HG03354 (cell line): ENCODE results near the gene CYSRT1.
A peak's percentile ranks its signal among the peaks of the same experiment; 100 is the strongest.

Experiments used
- ATAC-seq: cut with Tn5 transposase; IDR thresholded peaks from one replicate; pipeline ENCODE4 v1.9.1; 2021; ENCODE audit warnings: mild to moderate bottlenecking; ENCODE audit not compliant: unreplicated experiment, poor library complexity, severe bottlenecking

CYSRT1 gene

DNA sequence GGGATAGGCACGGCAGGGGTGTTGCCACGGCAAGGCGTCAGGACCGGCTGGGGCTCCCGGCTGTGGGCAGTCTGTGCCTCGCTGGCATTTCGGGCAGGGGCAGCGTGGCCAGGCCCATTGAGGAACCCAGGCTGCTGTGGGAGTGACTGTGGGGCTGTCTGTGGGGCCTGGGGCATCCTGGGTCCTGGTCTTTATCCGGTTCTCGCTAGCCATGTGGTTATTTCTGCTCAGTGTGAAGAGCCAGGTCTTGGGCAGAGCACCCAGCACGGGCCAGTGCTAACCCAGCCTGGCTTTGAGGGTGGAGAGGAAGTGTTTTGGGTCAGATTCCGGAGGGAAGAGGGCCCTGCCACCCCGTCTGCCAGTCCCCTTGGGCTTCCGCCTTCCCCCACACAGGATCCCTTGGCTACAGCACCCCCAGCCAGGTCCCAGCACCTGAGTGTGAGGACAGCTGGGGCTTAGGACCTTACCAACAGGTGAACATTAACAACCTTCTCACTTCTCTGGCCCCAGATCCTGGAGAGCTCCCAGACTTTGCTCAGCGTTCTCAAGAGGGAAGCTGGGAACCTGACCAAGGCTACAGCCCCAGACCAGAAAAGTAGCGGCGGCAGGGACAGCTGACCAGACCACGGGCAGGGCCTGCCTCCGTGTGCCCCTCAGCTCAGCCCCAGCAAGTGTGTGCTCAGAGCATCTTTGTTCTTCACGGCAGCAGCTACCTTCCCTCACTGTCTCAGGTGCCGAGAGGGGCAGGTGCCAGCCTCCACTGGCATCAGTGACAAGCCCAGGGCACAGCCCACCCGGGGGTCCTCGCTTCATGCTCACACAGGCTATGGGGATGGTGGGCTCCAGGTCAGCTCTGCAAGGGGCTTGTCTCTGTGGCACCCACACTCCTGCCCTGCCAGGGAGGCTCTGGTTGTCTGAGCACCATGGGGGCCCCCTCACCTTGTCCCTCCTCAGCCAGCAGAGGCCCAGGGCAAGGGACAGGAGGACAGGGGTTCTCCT, 35.4 kb upstream of the CYSRT1 start:
- ATAC-seq, result no peak

DNA sequence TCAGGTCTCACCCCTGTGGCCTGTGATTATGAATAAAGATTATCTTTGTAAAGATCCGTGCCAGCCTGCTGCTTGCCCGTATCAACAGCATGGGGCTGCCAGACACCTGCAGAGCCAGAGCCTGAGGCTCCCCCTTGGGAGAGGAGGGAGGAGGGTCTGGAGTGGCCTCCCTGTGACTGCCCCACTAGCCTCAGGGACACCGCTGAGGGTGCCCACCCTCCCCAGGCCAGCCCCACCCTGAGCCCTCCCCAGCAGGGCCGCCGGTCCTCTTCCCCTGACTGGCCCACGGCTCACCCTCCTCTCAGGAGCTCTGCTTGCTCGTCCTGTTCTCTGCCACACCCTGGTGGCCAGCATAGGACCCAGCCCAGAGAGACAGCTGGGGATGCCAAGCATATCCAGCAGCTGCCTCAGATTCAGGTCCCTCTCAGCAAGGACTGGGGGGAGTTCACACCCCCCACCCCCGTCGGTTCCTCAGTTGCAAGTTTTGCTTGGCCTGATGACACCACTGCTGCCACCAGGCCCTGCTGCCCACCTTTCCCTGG, 34.6 kb upstream of the CYSRT1 start:
- no peak for ATAC-seq

DNA sequence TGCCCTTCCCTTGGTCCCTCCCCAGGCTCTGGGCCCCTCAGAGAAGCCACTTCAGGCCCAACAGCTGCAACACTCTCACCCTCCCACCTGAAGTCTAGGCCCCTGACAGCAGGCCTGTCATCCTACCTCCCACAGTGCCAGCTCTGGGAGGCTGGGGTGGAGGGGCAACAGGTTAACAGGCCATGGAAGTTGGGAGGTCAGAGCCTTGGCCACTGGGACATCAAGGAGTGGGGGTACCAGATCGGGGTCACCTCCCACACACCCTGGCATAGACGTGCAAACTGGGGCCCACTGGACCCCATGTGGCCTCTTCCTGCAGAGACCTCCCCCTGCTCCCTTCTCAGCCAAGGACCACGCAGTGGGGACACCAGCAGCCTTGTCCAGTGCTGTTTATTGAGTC, 33.7 kb upstream of the CYSRT1 start:
- no peak for ATAC-seq

DNA sequence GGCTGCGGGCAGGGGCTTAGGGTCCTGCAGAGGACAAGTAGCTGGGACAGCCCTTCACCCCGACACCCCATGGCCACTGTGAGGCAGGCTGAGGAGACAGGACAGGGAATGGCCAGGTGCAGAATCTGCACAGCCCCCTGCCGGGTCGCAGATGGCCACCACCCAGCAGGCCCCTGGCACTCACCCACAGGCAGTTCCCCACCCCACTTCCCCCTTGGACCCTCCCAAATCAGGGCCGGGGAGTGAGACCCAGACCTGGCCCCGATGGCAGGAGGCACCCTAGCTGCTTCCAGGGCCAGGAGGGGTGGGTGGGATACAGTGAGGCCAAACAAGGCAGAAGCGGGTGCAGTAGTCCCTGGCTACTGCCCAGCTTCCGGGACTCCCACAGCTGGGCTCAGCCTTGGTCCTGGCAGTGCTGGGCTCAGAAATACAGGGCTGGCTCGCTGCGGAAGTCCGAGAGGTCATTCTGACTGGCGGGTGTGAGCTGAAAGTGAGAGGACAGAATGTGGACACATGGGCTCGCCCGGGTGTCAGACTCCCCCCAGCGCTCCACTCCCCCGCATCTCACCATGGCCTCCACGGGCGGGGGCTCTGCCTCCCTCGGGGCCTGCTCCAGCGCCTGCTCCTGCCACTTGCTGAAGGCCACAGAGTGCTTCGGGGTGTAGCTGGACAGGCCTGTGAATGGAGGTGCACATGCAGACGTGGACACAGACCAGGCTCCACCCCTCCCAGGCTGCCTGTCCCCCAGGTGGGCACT, 33.1 kb upstream of the CYSRT1 start:
- no peak for ATAC-seq

DNA sequence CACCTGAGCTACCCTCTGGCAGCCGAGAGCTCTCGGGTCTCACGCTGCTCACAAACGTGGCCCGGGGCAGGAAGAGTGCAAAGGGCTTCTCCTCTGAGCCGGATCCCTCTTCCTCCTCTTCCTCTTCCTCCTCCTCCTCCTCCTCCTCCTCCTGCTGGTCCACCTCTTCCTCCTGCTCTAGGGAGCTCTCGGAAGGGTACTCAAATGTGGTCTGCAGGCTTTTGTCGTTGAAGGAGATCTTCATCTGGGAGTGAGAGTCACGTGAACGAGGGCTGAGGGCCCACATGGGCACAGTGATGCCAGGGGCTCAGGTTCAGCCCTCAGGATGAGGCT, 32.6 kb upstream of the CYSRT1 start:
- ATAC-seq, result no peak

DNA sequence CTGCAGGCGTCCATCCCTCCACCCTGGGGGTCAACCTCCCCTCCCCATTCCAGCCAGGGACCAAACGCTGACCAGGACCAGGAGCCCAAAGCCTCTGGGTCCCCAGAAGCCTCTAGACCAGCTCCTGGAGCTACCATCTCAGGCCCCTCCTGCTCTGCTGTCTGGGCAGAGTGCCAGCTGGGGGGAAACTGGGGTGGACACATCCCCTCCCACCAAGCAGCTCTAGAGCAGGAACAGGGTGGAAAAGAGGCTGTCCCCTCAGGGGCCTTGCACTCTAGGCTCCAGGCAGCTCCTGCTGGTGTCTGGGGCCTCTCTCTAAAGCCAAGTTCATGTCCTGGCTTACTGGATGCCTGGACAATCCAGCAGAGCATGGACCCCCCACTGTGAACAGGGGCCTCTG, 32.1 kb upstream of the CYSRT1 start:
- ATAC-seq, result no peak

DNA sequence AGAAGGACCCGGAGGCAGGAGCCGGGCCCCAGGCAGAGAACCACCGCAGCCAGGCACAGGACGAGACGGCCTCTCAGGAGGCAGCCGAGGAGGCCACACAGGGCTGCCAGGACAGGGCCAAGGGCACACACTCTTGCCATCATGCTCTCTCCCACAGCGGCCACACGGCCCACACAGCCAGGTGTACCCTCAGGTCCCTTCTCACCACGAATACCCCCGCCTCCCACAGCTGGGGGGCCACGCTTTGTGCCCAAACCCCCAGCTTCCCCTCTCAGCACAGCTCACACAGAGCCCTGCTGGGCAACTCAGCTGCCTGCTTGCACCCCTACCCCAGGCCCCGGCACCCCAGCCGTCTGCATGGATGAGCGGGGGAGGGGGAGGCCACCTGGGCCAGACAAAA, 31.2 kb upstream of the CYSRT1 start:
- no peak for ATAC-seq

DNA sequence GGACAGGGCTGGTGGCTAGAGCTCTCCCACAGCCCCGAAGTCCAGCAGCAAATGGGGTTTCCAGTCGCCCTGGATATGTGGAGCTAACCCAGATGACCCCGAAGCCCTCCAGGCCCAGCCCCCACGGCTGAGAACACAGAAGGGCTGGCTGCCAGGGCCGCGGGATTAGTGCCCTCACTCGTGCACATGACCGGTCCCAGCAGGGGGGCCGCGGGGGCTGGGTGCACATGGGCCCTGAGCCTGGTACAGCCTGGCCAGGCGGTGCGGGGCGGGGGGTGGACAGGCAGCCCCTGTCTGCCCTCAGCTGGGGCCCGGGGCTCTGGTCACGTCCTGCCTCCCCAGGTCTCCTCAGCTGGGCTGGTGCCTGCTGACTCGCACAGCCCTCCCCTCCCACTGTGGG, 30.6 kb upstream of the CYSRT1 start:
- no peak for ATAC-seq

DNA sequence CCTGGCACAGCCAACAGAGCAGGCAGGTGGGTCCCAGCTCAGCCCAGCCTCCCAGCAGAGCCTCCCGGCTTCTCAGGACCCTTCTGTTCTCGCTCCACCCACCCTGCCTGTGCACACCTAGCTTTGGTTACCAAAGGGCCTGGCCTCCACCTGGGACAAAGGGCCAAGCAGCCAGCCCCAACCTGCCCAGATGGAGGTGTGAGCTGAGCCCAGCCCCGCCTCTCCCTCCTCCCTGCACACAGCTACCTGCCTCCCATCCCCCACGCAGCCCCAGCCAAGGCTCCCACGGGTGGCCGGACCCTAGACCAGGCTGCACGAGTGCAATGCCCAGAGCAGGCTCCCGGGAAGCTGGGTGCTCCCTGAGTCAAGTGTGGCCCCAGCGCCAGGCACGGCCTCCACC, 30.1 kb upstream of the CYSRT1 start:
- no peak for ATAC-seq

DNA sequence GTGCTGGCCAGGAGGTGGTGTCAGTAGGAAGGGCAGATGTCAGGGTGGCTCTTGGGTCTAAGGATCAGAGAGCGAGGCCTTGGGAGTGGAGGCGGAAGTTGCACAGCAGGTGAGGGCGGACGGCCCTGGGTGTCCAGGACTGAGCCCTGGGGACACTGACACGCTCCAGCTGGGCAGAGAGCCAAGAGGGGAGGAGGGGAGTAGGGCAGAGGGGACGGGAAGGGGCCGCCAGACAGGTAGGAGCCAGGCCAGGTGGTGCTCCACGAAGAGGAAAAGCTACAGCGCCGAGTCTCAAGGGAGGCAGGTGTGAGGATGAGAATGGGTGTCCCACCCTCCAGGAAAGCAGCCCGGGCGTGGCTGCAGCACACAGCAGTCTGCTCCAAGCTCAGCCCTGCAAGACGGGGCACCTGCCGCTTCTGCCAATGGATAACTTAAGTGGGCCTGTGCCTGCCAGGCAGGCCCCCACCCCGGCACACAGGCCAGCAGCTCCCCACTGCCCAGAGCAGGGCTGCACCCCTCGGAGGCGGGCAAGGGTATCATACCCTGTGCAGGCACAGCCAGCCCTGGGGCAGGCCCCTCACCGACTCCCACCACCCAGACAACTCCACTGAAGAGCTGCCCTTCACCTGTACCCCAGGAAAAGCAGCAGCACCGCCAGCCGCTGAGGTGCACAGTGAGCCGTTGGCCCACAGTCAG, 29.3 kb upstream of the CYSRT1 start:
- no peak for ATAC-seq

DNA sequence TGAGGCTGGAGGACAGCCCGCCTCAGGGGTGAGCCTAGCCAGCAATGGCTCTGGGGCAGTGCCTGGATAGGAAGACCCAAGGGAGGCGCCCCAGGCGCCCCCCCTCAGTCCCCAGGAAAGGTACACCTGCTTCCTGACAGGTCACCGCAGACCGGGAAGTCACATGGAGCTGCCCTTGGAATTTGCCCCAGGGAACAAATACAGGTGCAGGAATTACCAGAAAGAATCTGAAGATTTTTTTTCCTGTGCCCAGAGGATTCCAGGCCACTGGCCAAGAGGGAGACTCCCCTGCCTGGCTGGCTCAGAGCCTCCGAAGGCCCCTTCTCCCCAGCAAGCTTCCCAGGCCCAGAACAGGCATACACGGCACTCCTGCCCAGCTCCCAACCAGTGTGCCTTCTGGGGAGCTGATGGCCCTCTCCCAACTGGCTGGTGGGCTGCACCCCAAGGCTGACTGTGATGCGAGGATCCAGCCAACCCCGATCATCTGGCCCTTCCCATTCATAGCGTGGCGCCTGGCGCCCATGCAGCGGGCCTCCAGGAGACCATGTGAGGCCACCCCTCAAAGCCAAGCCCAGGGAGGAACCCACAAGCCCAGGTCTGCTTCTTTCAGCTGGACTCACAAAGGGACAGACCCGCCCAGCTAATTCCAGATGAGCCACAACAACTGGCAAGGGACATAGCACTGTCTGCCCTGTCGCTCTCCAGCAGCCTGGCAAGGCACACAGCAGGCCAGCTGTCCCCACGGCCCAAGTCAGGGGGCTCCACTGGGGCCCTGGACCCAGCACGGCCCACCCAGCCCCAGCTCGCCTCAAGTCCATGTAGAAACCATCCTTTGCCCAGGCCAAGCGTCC, 26.7 kb upstream of the CYSRT1 start:
- ATAC-seq, result no peak

DNA sequence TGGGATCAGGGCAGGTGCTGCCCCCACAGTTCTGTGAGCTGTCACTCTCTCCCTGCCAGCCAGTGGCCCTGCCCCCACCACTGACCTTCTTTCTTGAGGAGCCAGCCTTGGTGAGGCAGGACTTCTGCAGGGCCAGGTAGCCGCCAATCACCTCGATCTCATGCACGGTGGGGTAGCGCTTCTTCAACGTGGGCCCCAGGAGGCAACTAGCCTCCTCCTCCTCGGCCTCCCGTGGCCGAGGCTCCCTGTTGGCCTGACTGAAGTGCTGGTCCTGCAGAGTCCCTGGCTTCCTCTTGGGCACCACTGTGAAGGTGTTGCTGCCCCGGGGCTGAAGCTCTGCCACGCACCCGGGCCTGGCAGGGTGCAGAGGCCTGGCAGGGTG, 26.1 kb upstream of the CYSRT1 start:
- no peak for ATAC-seq

DNA sequence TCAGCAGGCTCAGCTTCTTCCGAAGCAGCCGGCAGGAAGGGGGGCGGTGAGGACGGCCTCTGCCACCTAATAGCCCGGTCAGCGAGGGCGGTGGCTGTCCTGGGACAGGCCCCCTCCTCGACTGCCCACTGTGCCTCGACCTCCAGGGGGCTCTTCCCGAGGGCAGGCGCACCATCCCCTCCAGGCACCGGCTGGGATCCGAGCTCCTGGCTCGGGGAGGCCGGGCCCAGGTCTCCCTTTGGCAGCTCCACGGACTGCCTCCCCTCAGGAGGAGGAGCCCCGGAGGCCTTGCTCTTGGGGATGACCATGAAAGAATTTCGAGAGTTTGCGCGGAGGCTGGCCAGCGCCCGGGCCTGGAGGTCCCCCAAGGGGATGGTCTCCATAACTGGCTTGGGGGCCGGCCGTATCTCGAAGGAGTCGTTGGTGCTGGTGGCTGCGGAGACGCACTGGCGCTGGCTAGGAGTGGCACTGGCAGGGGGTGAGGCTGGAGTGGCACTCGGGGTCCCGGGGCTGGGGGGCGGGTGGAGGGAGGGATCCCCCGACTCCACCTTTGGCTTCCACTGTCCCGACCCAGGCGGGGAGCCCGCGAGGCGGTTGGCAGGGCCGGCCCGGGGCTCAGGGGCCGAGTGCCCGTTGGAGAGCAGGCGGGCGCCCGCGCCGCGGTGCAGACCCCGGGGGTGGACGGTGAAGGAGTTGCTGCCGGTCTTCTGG, 25.4 kb upstream of the CYSRT1 start:
- ATAC-seq, result no peak

DNA sequence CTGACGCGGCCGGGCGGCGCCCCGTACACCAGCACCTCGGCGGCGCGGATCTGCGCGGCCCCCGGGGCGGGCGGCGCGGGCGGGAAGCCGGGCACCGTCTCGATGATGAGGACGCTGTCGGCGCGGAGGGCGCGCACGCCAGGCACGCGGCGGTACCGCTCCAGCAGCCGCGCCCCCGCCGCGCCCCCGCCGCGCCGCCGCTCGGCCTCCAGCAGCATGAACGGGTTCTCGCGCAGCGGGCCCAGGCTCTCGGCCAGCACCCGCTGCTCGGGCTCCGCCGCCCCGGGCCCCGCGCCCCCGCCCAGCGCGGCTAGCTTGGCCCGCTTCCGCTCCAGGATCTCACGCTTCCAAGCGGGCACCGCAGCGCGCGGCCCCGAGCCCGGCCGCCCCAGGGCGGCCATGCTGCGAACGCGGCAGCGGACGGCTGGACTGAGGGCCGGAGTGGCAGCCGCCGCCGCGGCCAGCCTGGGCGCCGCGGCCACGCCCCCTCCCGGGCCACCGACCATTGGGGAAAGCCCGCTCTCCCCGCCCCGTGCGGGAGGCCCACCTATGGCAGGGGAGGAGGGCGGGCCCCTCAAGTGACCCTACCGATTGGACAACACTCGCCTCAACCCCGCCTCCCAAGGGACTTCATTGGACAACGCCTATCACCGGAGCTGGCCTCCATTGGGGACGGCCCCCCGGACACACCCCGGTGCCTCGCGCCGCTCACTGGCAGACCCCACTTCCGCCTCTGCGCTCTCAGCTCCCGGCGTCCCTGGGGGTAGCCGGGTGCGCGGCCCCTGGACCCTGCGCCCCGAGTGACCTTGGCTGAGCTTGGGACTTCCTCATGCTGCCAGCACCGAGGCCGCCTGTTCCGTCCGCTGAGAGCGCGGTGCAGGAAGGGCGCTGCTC, 24.4 kb upstream of the CYSRT1 start, which contains the start of gene TPRN:
Gene TPRN (minus strand): TSS at position 431 of the 894 bp plus-strand sequence. CDS start 30 bp downstream, at position 401.
- peak; percentile 86 for ATAC-seq

DNA sequence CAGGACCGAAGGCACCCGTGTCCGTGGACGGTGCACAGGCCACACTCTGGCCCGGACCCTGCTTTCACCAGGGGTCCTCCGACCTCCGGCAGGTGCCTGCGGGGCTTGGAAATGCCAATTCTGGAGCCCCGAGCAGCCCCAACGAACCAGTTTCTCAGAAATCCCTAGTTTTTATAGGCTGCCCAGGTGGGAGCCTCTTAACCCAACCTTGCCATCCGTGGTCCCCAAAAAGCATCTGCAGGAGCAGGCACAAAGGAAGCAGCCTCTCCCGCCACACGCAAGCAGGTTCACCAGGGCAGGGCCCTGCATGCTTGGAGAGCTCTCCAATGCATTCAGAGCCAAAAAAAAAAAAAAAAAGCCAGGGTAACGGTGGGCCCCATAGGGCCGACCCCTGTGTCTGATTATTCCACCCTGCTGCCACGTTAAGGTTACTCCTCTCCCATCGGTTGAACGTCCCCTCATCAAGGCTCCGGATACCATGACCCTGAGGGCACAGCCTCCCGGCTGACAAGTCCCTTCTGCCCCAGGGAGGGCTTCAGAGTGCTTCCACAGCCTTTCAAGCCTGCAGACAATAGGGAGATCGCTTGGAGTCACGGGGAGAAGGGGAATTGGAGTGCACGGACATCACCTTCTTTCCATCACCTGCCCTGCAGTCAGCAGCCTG, 23.6 kb upstream of the CYSRT1 start:
- ATAC-seq, result no peak

DNA sequence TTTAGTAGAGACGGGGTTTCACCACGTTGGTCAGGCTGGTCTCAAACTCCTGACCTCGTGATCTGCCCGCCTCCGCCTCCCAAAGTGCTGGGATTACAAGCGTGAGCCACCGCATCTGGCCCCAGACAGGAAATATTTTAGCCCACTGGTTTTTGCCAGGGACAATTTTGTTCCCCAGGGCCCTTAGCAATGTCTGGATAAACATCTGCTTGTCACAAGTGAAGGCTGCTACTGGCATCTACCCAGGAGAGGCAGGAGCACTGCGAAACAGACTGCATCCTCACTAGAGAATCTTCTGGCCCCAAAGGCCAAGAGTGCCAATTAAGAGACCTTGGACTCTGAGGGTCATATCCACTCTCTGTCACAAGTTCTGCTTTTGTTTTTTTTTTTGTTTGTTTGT, 22.0 kb upstream of the CYSRT1 start:
- no peak for ATAC-seq

DNA sequence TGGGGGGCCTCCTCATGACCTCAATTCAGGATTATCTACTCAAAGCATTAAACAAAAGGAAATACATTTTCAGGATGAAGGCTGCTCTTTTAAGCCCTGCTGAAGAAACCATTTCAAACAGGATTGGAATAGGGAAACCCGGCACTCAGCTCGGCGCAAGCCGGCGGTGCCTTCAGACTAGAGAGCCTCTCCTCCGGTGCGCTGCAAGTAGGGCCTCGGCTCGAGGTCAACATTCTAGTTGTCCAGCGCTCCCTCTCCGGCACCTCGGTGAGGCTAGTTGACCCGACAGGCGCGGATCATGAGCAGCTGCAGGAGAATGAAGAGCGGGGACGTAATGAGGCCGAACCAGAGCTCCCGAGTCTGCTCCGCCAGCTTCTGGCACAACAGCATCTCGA, 20.2 kb upstream of the CYSRT1 start:
- ATAC-seq, result no peak
